Measurements from ENCODE around the gene GRAMD4.

DNA sequence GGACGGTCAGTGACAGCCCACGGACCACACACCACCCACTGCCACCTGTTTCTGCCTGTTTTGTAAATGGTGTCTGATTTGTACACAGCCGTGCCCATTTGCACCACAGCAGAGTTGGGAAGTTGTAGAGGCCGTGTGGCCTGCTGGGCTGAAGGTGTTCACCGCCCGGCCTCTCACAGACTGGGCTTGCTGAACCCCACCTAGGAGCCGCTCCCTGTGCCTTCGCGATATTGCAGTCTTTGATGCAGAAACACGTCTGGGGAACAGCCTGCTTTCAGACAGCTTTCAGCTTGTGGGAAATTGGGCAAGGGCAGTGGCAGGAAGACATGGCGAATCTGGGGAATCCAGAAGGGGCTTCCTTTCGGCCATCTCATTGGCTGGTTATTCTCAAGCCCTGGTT lies 9.8 kb upstream of the GRAMD4 start:
- no peak for TF ChIP-seq EZH2 (IDR thresholded peaks at IDR 0.05; ENCODE audit: borderline replicate concordance, insufficient read depth, low read depth, low read length, poor library complexity, severe bottlenecking)
- TF ChIP-seq, protein P1, sequence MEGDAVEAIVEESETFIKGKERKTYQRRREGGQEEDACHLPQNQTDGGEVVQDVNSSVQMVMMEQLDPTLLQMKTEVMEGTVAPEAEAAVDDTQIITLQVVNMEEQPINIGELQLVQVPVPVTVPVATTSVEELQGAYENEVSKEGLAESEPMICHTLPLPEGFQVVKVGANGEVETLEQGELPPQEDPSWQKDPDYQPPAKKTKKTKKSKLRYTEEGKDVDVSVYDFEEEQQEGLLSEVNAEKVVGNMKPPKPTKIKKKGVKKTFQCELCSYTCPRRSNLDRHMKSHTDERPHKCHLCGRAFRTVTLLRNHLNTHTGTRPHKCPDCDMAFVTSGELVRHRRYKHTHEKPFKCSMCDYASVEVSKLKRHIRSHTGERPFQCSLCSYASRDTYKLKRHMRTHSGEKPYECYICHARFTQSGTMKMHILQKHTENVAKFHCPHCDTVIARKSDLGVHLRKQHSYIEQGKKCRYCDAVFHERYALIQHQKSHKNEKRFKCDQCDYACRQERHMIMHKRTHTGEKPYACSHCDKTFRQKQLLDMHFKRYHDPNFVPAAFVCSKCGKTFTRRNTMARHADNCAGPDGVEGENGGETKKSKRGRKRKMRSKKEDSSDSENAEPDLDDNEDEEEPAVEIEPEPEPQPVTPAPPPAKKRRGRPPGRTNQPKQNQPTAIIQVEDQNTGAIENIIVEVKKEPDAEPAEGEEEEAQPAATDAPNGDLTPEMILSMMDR (IDR thresholded peaks at IDR 0.05), result no peak

Measured in B cell (primary cell).